IMR-90 (cell line): Measurements from ENCODE around the gene PLCB4. TPM values are rescaled to one million over a fixed set of nuclear protein-coding genes. Genes with fewer than 3 reads are reported as not detected.

Experiments used
- ATAC-seq: fragments of 200-7000 bp; cut with Tn5 transposase; 2 replicates; pipeline ENCODE4 v1.9.1; 2020; ENCODE audit warnings: low read depth, mild to moderate bottlenecking, moderate library complexity
- BruUV-seq: library from RNA; stranded (reverse); fragments of 400-500 nt; replicated peaks from 2 replicates; lab custom pipeline; 2021; lab: Mats Ljungman, UMichigan
- CTCF ChIA-PET: fragments of 300-600 bp; formaldehyde crosslinking; extraction: SDS; loops from one replicate; lab custom pipeline; 2021; ENCODE audit warnings: antibody characterized with exemption; lab: Yijun Ruan, JAX
- POLR2A ChIA-PET: fragments of 300-600 bp; sonication (Branson Sonifier 250); formaldehyde crosslinking; loops from one replicate; lab custom pipeline; 2022; ENCODE audit warnings: antibody characterized with exemption; ENCODE audit not compliant: unreplicated experiment; lab: Charles Lee
- DNase-seq: peaks from one replicate; pipeline ENCODE4 v3.0.0; 2013
- H2AFZ ChIP-seq: replicated peaks from 2 replicates; pipeline ENCODE3; 2013; ENCODE audit warnings: low read length, mild to moderate bottlenecking; ENCODE audit not compliant: poor library complexity
- H2AK5ac ChIP-seq: 2 replicates; pipeline ENCODE4 v1.6.1; 2013; ENCODE audit warnings: low read depth, low read length, inconsistent platforms
- H2AK9ac ChIP-seq: replicated peaks from 2 replicates; pipeline ENCODE3; 2013; ENCODE audit warnings: mild to moderate bottlenecking, low read depth, low read length, moderate library complexity; ENCODE audit not compliant: poor library complexity
- H2BK120ac ChIP-seq: 2 replicates; pipeline ENCODE4 v1.6.1; 2013; ENCODE audit warnings: low read depth, low read length, inconsistent platforms
- H2BK15ac ChIP-seq: 3 replicates; pipeline ENCODE4 v1.6.1; 2013; ENCODE audit warnings: low read depth, low read length, inconsistent platforms
- H2BK20ac ChIP-seq: 2 replicates; pipeline ENCODE4 v1.6.1; 2013; ENCODE audit warnings: low read depth, mild to moderate bottlenecking, inconsistent platforms, low read length, moderate library complexity
- H2BK5ac ChIP-seq: 2 replicates; pipeline ENCODE4 v1.6.1; 2013; ENCODE audit warnings: mild to moderate bottlenecking, low read depth, low read length, inconsistent platforms; ENCODE audit not compliant: poor library complexity, severe bottlenecking
- H3K14ac ChIP-seq: replicated peaks from 2 replicates; pipeline ENCODE4 v1.6.1; 2013; ENCODE audit warnings: low read depth, low read length, inconsistent platforms
- H3K18ac ChIP-seq: 2 replicates; pipeline ENCODE4 v1.6.1; 2013; ENCODE audit warnings: low read depth, low read length, control low read depth
- H3K23ac ChIP-seq: 2 replicates; pipeline ENCODE4 v1.6.1; 2013; ENCODE audit warnings: low read depth, low read length, inconsistent platforms
- H3K27ac ChIP-seq: 2 replicates; pipeline ENCODE4 v1.5.1; 2013; ENCODE audit warnings: mild to moderate bottlenecking, control low read depth, low read length; ENCODE audit not compliant: insufficient read depth
- H3K27me3 ChIP-seq: 2 replicates; pipeline ENCODE4 v1.6.1; 2013; ENCODE audit warnings: low read length; ENCODE audit not compliant: control insufficient read depth, insufficient read depth
- H3K36me3 ChIP-seq: 2 replicates; pipeline ENCODE4 v1.6.1; 2013; ENCODE audit warnings: low read length, mixed read lengths; ENCODE audit not compliant: control insufficient read depth, insufficient read depth
- H3K4ac ChIP-seq: 2 replicates; pipeline ENCODE4 v1.6.1; 2013; ENCODE audit warnings: low read depth, low read length, inconsistent platforms
- H3K4me1 ChIP-seq: 2 replicates; pipeline ENCODE4 v1.6.1; 2013; ENCODE audit warnings: low read length, mixed read lengths; ENCODE audit not compliant: control insufficient read depth, insufficient read depth
- H3K4me2 ChIP-seq: 2 replicates; pipeline ENCODE4 v1.6.1; 2013; ENCODE audit warnings: low read depth, mild to moderate bottlenecking, control low read depth, low read length, moderate library complexity
- H3K4me3 ChIP-seq: 2 replicates; pipeline ENCODE4 v1.5.1; 2013; ENCODE audit warnings: low read depth, mild to moderate bottlenecking, control low read depth, low read length, moderate library complexity; ENCODE audit not compliant: insufficient read depth
- H3K56ac ChIP-seq: 2 replicates; pipeline ENCODE4 v1.6.1; 2013; ENCODE audit warnings: low read length, inconsistent platforms; ENCODE audit not compliant: insufficient read depth; ENCODE audit errors: extremely low read depth
- H3K79me1 ChIP-seq, 2 experiments: 2 replicates each; pipeline ENCODE4 v1.6.1; 2013; ENCODE audit warnings: low read length in 2 of 2, inconsistent platforms in 1 of 2, low read depth in 1 of 2
- H3K9ac ChIP-seq: 2 replicates; pipeline ENCODE4 v1.6.1; 2013; ENCODE audit warnings: low read depth, low read length, control low read depth
- H3K9me1 ChIP-seq: 2 replicates; pipeline ENCODE4 v1.6.1; 2013; ENCODE audit warnings: low read length, inconsistent platforms; ENCODE audit not compliant: insufficient read depth
- H3K9me3 ChIP-seq: 2 replicates; pipeline ENCODE4 v1.6.1; 2013; ENCODE audit warnings: low read length; ENCODE audit not compliant: control insufficient read depth, insufficient read depth
- H4K20me1 ChIP-seq: 2 replicates; pipeline ENCODE4 v1.6.1; 2013; ENCODE audit warnings: low read length, inconsistent platforms; ENCODE audit not compliant: insufficient read depth
- H4K5ac ChIP-seq: 2 replicates; pipeline ENCODE4 v1.6.1; 2013; ENCODE audit warnings: mild to moderate bottlenecking, low read depth, low read length, control low read depth
- H4K8ac ChIP-seq, 2 experiments: 2 replicates each; pipeline ENCODE4 v1.6.1; 2013; ENCODE audit warnings: low read depth in 2 of 2, low read length in 2 of 2, control low read depth in 1 of 2, inconsistent platforms in 1 of 2
- H4K91ac ChIP-seq: 2 replicates; pipeline ENCODE4 v1.6.1; 2013; ENCODE audit warnings: low read depth, low read length, inconsistent platforms; ENCODE audit not compliant: insufficient read depth
- BHLHE40 ChIP-seq: fragments of 150-350 bp; IDR thresholded peaks from 2 replicates; pipeline ENCODE4 v1.6.1; 2016; ENCODE audit warnings: mild to moderate bottlenecking, low read depth, low read length
- CHD1 ChIP-seq: IDR thresholded peaks from 2 replicates; pipeline ENCODE4 v1.6.1; 2012; ENCODE audit warnings: low read depth, low read length, improper control_type of control experiment
- FOS ChIP-seq: fragments of 150-350 bp; IDR thresholded peaks from 2 replicates; pipeline ENCODE4 v1.6.1; 2016; ENCODE audit warnings: low read depth, low read length
- MAFK ChIP-seq: IDR thresholded peaks from 2 replicates; pipeline ENCODE4 v1.6.1; 2012; ENCODE audit warnings: low read depth, low read length, improper control_type of control experiment
- MAZ ChIP-seq: IDR thresholded peaks from 2 replicates; pipeline ENCODE4 v1.6.1; 2012; ENCODE audit warnings: low read depth, mild to moderate bottlenecking, low read length, improper control_type of control experiment, moderate library complexity, borderline replicate concordance
- MXI1 ChIP-seq: IDR thresholded peaks from 2 replicates; pipeline ENCODE4 v1.6.1; 2012; ENCODE audit warnings: low read depth, mild to moderate bottlenecking, low read length, moderate library complexity, borderline replicate concordance
- NFE2L2 ChIP-seq: fragments of 150-350 bp; IDR thresholded peaks from 2 replicates; pipeline ENCODE4 v1.6.1; 2016; ENCODE audit warnings: low read depth, mild to moderate bottlenecking, low read length
- RAD21 ChIP-seq: IDR thresholded peaks from 2 replicates; pipeline ENCODE4 v1.6.1; 2012; ENCODE audit warnings: low read length, improper control_type of control experiment
- RFX5 ChIP-seq: IDR thresholded peaks from 2 replicates; pipeline ENCODE4 v1.8.0; 2012; ENCODE audit warnings: low read depth, mild to moderate bottlenecking, low read length, moderate library complexity
- WGBS, 2 experiments: methylation state at CpG; one replicate each; pipeline versions ENCODE4 v1.1.5 to v1.1.7; 2013; ENCODE audit warnings: missing lambda C conversion rate in 2 of 2; ENCODE audit not compliant: insufficient read length in 1 of 2; ENCODE audit errors: extremely low coverage in 2 of 2; 5-methylcytosine and 5-hydroxymethylcytosine counted together
- dilution Hi-C: fragments of 300-500 bp; cut with HindIII; formaldehyde crosslinking; loops from one replicate; pipeline ENCODE4 v1.14.3; 2018; ENCODE audit warnings: low sequenced_read_pairs; ENCODE audit not compliant: unreplicated experiment
- in situ Hi-C: fragments of 300-500 bp; cut with MboI; formaldehyde crosslinking; loops from 3 replicates; pipeline ENCODE4 v1.14.3; 2019; ENCODE audit warnings: low sequenced_read_pairs, inconsistent platforms, mixed read lengths
- intact Hi-C: fragments of 100-400 bp; cut with micrococcal nuclease; formaldehyde crosslinking; loops from 2 replicates; pipeline ENCODE4 v1.10.0; 2022
- polyA plus RNA-seq, 3 experiments: library from polyadenylated mRNA; depleted of rRNA; stranded (reverse); fragments of >200 nt; gene quantifications; 2 replicates each; pipeline ENCODE4 v1.2.3, GENCODE V29; 2012; ENCODE audit warnings: low replicate concordance in 1 of 3
- total RNA-seq: library from RNA; depleted of rRNA; stranded (reverse); fragments of >200 nt; gene quantifications from 2 replicates; pipeline ENCODE4 v1.2.3, GENCODE V29; 2012
- TF ChIP-seq, protein P1 (sequence below): conservative IDR thresholded peaks from 2 replicates; pipeline ENCODE4 v1.5.1; 2012; ENCODE audit warnings: mild to moderate bottlenecking, low read depth, low read length, improper control_type of control experiment

The PLCB4 gene
- total and polyA plus RNA-seq, 2 of the 4 experiments (the other 2 are of a cell fraction): 12.5 to 24.0 TPM

DNA sequence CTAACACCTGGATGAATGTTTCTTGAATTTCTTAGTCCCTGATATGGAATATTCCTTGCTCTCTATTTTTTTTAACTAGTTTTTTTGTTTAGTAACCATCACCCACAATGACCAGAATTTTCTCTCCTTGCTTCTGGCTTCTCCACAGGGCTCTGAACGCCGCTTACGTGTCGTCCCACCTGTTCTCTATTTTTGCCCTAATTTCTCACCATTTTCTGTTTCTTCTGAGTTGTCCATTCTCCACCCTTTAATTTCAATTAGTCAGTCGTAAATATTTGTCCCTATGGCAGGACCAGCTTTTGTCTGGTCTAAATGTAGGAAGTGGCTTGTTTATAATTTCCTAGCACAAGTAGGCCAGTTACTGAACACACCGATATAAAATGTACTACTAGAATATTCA, 52.3 kb downstream of the PLCB4 start:
- BruUV-seq: no TSS peak
- H2AK5ac ChIP-seq: no peak overlapping the region
- no peak for ATAC-seq
- H3K4me1 ChIP-seq: peaks cover 2% of the 10 kb centered on the region; the same call in 1 of the 2 replicates
- no peak overlapping the region for H3K56ac ChIP-seq
- no peak overlapping the region for H2BK5ac ChIP-seq
- ChIA-PET POLR2A (interaction anchor here (0.6 kb wide), 1 partner anchor 9 kb away, joined by 5 read pairs; no protein-coding TSS in a partner anchor), CTCF (no interaction called here)
- no peak overlapping the region for H2BK20ac ChIP-seq
- H3K4ac ChIP-seq: no peak overlapping the region
- in situ Hi-C loops: no loop called here
- H4K5ac ChIP-seq: no peak overlapping the region
- no peak overlapping the region for H2BK120ac ChIP-seq
- peaks cover 21% of the 10 kb centered on the region for H3K9me1 ChIP-seq
- H3K23ac ChIP-seq: no peak overlapping the region
- DNase-seq: no peak
- H3K4me3 ChIP-seq: no peak overlapping the region
- H2BK15ac ChIP-seq: no peak overlapping the region
- no peak overlapping the region for H3K27ac ChIP-seq
- dilution Hi-C loops: no loop called here
- H2AFZ ChIP-seq: no peak overlapping the region
- intact Hi-C loops: no loop called here
- no peaks in the 10 kb centered on the region for H3K27me3 ChIP-seq
- H3K36me3 ChIP-seq: no peaks in the 10 kb centered on the region
- H4K20me1 ChIP-seq: peaks cover 10% of the 10 kb centered on the region; the same call in 1 of the 2 replicates
- H4K8ac ChIP-seq: no peak overlapping the region
- no peak overlapping the region for H3K4me2 ChIP-seq
- peaks cover 37 to 48% of the 10 kb centered on the region in 2 experiments for H3K79me1 ChIP-seq
- H4K91ac ChIP-seq: no peak overlapping the region
- WGBS, 2 experiments: 92% methylated on average over 2 of the region's 6 CpGs; no CpG with 5 or more reads in 1 of the 2 experiments
- H3K9me3 ChIP-seq: no peaks in the 10 kb centered on the region
- TF ChIP-seq MXI1 (no peak), MAZ (no peak), RFX5 (no peak), FOS (no peak), CHD1 (no peak), MAFK (no peak), RAD21 (no peak), BHLHE40 (no peak), NFE2L2 (no peak)
- TF ChIP-seq, protein P1, sequence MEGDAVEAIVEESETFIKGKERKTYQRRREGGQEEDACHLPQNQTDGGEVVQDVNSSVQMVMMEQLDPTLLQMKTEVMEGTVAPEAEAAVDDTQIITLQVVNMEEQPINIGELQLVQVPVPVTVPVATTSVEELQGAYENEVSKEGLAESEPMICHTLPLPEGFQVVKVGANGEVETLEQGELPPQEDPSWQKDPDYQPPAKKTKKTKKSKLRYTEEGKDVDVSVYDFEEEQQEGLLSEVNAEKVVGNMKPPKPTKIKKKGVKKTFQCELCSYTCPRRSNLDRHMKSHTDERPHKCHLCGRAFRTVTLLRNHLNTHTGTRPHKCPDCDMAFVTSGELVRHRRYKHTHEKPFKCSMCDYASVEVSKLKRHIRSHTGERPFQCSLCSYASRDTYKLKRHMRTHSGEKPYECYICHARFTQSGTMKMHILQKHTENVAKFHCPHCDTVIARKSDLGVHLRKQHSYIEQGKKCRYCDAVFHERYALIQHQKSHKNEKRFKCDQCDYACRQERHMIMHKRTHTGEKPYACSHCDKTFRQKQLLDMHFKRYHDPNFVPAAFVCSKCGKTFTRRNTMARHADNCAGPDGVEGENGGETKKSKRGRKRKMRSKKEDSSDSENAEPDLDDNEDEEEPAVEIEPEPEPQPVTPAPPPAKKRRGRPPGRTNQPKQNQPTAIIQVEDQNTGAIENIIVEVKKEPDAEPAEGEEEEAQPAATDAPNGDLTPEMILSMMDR: no peak
- H3K9ac ChIP-seq: no peak overlapping the region
- no peak overlapping the region for H3K14ac ChIP-seq
- H2AK9ac ChIP-seq: no peak overlapping the region
- no peak overlapping the region for H3K18ac ChIP-seq
